GM23338 (cell line): ENCODE measurements around the gene DBF4B.
A peak's percentile ranks its signal among the peaks of the same experiment; 100 is the strongest.

ENCODE experiments used
- CREB1 ChIP-seq: fragments of 250-450 bp; sonication (Bioruptor Pico); IDR thresholded peaks from 2 replicates; pipeline ENCODE4 v1.5.0; 2020; ENCODE audit warnings: low read depth, mild to moderate bottlenecking, moderate library complexity
- EZH2 ChIP-seq: fragments of 200-600 bp; sonication (generic); IDR thresholded peaks from one replicate; pipeline ENCODE4 v1.8.0; 2017; ENCODE audit warnings: antibody characterized with exemption, mild to moderate bottlenecking, low read depth; ENCODE audit not compliant: unreplicated experiment
- EZH2phosphoT487 ChIP-seq: fragments of 200-600 bp; sonication (generic); IDR thresholded peaks from one replicate; pipeline ENCODE4 v1.8.1; 2018; ENCODE audit warnings: antibody characterized with exemption; ENCODE audit not compliant: unreplicated experiment
- NANOG ChIP-seq: IDR thresholded peaks from 2 replicates; pipeline ENCODE4 v1.6.1; 2016; ENCODE audit warnings: antibody characterized with exemption, borderline replicate concordance
- POLR2AphosphoS5 ChIP-seq: IDR thresholded peaks from 2 replicates; pipeline ENCODE4 v1.6.1; 2016; ENCODE audit warnings: antibody characterized with exemption, low read depth
- REST ChIP-seq: IDR thresholded peaks from one replicate; pipeline ENCODE4 v1.6.1; 2018; ENCODE audit warnings: antibody characterized with exemption; ENCODE audit not compliant: unreplicated experiment
- STAT1 ChIP-seq: IDR thresholded peaks from one replicate; pipeline ENCODE4 v1.6.1; 2016; ENCODE audit warnings: antibody characterized with exemption; ENCODE audit not compliant: unreplicated experiment
- ZNF114 ChIP-seq: fragments of 250-450 bp; sonication (Bioruptor Pico); IDR thresholded peaks from 2 replicates; pipeline ENCODE4 v1.5.0; 2020; ENCODE audit warnings: mild to moderate bottlenecking, moderate library complexity
- TF ChIP-seq, protein P1 (sequence below), 2 experiments: fragments of 200-600 bp in 1 of 2; sonication (generic) in 1 of 2; conservative IDR thresholded peaks; 2 replicates each; pipeline versions ENCODE4 v1.5.1 to v1.6.1; 2016 to 2017; ENCODE audit warnings: antibody characterized with exemption in 2 of 2, low read depth in 2 of 2, mild to moderate bottlenecking in 2 of 2, moderate library complexity in 1 of 2

GRCh38 chr17:44774271-44775135, 66.0 kb downstream of the DBF4B start:
- TF ChIP-seq EZH2phosphoT487 (no peak), NANOG (no peak), REST (no peak), EZH2 (no peak), CREB1 (CRISPR knock-in tag) (no peak; the same call in 1 of the 2 replicates), POLR2AphosphoS5 (no peak), STAT1 (no peak), ZNF114 (CRISPR knock-in tag) (no peak)
- TF ChIP-seq, protein P1, sequence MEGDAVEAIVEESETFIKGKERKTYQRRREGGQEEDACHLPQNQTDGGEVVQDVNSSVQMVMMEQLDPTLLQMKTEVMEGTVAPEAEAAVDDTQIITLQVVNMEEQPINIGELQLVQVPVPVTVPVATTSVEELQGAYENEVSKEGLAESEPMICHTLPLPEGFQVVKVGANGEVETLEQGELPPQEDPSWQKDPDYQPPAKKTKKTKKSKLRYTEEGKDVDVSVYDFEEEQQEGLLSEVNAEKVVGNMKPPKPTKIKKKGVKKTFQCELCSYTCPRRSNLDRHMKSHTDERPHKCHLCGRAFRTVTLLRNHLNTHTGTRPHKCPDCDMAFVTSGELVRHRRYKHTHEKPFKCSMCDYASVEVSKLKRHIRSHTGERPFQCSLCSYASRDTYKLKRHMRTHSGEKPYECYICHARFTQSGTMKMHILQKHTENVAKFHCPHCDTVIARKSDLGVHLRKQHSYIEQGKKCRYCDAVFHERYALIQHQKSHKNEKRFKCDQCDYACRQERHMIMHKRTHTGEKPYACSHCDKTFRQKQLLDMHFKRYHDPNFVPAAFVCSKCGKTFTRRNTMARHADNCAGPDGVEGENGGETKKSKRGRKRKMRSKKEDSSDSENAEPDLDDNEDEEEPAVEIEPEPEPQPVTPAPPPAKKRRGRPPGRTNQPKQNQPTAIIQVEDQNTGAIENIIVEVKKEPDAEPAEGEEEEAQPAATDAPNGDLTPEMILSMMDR (conservative IDR thresholded peaks at IDR 0.05; ENCODE audit: low read depth in 2 of 2): peak; percentile 83 to 99
